Colonic mucosa (tissue), 4 donors: Measurements from ENCODE around the gene ADAMTSL3. TPM values are rescaled to one million over a fixed set of nuclear protein-coding genes. Genes with fewer than 3 reads are reported as not detected.

ENCODE experiments used
- DNase-seq: peaks from one replicate; pipeline ENCODE4 v3.0.0-alpha.2; 2020
- H3K27ac ChIP-seq: fragments of 200-600 bp; one replicate; pipeline ENCODE4 v1.8.0; 2021
- H3K27me3 ChIP-seq: fragments of 200-600 bp; one replicate; pipeline ENCODE4 v1.8.0; 2021
- H3K36me3 ChIP-seq: fragments of 200-600 bp; one replicate; pipeline ENCODE4 v1.8.0; 2021
- H3K4me1 ChIP-seq: fragments of 200-600 bp; one replicate; pipeline ENCODE4 v1.8.0; 2021; ENCODE audit warnings: mild to moderate bottlenecking
- H3K4me3 ChIP-seq: fragments of 200-600 bp; one replicate; pipeline ENCODE4 v1.8.0; 2021
- H3K9ac ChIP-seq, 2 donors: one replicate each; pipeline ENCODE4 v1.7.0; 2013; ENCODE audit warnings: control low read depth in 2 of 2, low read depth in 2 of 2, low read length in 2 of 2
- H3K9me3 ChIP-seq: fragments of 200-600 bp; one replicate; pipeline ENCODE4 v1.8.0; 2021
- intact Hi-C: fragments of 100-400 bp; cut with DNase I; formaldehyde crosslinking; loops from one replicate; pipeline ENCODE4 v1.14.1; 2022
- total RNA-seq, 2 donors: library from RNA; stranded (reverse); fragmentation: NEBNext Ultra II Directional in 1 of 2; extraction: Animal tissue kit (Norgen Biotek cat#: 25700) in 1 of 2; gene quantifications; one replicate each; pipeline ENCODE4 v1.2.1, GENCODE V29; 2021
- TF ChIP-seq, protein P1 (sequence below): fragments of 200-600 bp; IDR thresholded peaks from one replicate; pipeline ENCODE4 v1.8.0; 2022; ENCODE audit warnings: antibody characterized with exemption, mild to moderate bottlenecking
- donor health status: healthy.
- donor health status: DM: no; HTN: no; CAD: no.
- donor health status: DM: no; HTN: no; CAD: no.

The ADAMTSL3 gene
- total RNA-seq, 2 donors from 2014 or later: 0.72 to 4.8 TPM

DNA sequence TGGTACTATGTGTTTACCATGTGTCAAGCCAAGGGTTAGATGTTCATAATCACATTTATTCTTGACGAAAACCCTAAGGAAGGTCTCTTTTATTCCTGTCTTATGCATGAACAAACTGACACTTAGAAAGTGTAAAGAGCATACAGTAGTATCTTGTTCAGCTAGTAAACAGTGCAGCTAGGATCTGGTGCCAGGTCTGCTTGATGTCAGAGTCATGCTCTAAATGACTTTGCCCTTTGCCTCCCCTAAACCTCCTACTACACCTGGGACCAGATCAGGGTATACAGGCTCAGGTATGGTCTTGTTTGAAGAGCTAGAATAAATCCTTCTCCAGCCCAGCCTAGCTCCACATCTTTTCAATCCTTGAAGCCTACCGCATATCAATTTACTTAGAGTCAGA, 232.4 kb downstream of the ADAMTSL3 start:
- TF ChIP-seq, protein P1, sequence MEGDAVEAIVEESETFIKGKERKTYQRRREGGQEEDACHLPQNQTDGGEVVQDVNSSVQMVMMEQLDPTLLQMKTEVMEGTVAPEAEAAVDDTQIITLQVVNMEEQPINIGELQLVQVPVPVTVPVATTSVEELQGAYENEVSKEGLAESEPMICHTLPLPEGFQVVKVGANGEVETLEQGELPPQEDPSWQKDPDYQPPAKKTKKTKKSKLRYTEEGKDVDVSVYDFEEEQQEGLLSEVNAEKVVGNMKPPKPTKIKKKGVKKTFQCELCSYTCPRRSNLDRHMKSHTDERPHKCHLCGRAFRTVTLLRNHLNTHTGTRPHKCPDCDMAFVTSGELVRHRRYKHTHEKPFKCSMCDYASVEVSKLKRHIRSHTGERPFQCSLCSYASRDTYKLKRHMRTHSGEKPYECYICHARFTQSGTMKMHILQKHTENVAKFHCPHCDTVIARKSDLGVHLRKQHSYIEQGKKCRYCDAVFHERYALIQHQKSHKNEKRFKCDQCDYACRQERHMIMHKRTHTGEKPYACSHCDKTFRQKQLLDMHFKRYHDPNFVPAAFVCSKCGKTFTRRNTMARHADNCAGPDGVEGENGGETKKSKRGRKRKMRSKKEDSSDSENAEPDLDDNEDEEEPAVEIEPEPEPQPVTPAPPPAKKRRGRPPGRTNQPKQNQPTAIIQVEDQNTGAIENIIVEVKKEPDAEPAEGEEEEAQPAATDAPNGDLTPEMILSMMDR: no peak
- Histone ChIP-seq H3K27ac (no peak overlapping the region), H3K4me3 (no peak overlapping the region), H3K27me3 (no peaks in the 10 kb centered on the region), H3K36me3 (no peaks in the 10 kb centered on the region), H3K9me3 (no peaks in the 10 kb centered on the region), H3K4me1 (no peaks in the 10 kb centered on the region), H3K9ac (no peak overlapping the region)
- intact Hi-C loops: no loop called here
- no peak for DNase-seq

DNA sequence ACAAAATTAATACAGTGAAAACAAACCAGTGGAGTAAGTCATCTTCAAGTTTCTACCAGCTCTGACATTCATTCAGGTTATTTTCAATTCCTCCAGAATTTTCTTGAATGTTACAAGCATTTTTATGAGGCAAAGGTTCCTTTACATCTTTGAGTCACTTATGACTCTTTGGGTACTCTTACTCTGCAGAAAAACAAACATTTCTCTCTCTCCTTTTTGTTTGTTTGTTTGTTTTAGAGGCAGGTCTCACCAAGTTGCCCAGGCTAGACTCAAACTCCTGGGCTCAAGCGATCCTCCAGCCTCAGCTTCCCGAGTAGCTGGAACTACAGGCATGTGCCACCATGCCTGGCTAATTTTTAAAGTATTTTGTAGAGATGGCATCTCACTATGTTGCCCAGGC, 233.5 kb downstream of the ADAMTSL3 start:
- TF ChIP-seq, protein P1: no peak
- no peaks in the 10 kb centered on the region for H3K4me1 ChIP-seq
- no peaks in the 10 kb centered on the region for H3K9me3 ChIP-seq
- no peak overlapping the region for H3K9ac ChIP-seq
- no peak overlapping the region for H3K27ac ChIP-seq
- intact Hi-C loops: no loop called here
- no peak overlapping the region for H3K4me3 ChIP-seq
- no peak for DNase-seq
- no peaks in the 10 kb centered on the region for H3K36me3 ChIP-seq
- no peaks in the 10 kb centered on the region for H3K27me3 ChIP-seq

DNA sequence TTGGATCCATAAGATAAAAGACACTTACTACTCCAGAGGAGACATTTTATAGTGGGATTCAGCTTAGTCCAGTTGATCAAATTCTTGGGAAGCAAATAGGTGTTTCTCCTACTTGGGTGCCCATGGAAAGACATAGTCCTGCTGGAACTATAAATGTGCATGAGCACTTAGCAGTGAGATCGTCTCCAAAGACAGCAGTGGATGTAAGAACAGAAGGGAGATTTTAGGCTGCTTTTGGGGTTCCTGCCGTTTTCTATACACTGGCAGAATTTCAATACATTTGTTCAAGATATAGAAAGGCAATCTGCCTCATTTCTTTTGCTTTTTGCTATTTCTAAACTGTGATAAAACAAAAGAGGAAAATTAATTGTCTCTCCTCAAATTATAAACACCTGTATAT, 234.0 kb downstream of the ADAMTSL3 start:
- intact Hi-C loops: no loop called here
- no peak for DNase-seq
- no peaks in the 10 kb centered on the region for H3K36me3 ChIP-seq
- H3K27ac ChIP-seq: no peak overlapping the region
- H3K27me3 ChIP-seq: no peaks in the 10 kb centered on the region
- no peak overlapping the region for H3K4me3 ChIP-seq
- no peaks in the 10 kb centered on the region for H3K9me3 ChIP-seq
- H3K4me1 ChIP-seq: no peaks in the 10 kb centered on the region
- TF ChIP-seq, protein P1: no peak
- H3K9ac ChIP-seq: no peak overlapping the region

DNA sequence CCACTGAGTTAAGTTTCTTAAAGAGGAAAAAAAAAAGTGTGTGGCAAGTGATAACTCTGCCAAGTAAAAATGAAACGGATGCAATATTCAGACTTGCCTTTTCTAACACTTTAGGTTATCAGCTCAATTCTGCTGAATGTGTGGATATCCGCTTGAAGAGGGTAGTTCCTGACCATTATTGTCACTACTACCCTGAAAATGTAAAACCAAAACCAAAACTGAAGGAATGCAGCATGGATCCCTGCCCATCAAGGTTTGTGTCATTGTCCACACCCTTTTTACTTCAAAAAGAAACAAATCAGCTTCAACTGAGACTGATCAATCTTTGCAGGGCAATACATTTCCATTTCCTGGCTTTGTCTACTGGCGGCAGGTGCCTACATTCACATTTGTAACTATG, 236.1 kb downstream of the ADAMTSL3 start:
- Histone ChIP-seq H3K27me3 (no peaks in the 10 kb centered on the region), H3K4me1 (no peaks in the 10 kb centered on the region), H3K9ac (no peak overlapping the region), H3K36me3 (no peaks in the 10 kb centered on the region), H3K27ac (no peak overlapping the region), H3K9me3 (no peaks in the 10 kb centered on the region), H3K4me3 (no peak overlapping the region)
- TF ChIP-seq, protein P1: no peak
- no peak for DNase-seq
- intact Hi-C loops: no loop called here

DNA sequence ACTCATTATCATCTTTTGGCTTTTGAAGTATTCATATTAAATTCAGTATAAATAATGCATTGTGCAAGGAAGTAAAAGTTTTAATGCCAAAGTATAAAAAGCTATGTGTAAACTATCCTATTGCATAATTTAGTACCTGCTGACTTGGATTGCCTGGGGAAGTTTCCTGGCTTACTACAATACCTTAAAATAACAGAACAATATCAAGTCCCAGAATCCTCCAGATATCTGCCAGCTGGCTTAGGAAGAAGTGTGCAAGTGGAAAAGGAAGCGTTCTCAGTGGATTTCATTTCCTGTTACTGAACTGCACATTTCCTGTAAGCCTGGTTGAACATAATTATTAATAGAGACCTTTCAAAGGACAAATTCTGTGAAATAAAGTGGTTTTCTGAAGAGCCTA, 236.7 kb downstream of the ADAMTSL3 start:
- Histone ChIP-seq H3K4me1 (no peaks in the 10 kb centered on the region), H3K27ac (no peak overlapping the region), H3K4me3 (no peak overlapping the region), H3K27me3 (no peaks in the 10 kb centered on the region), H3K9me3 (no peaks in the 10 kb centered on the region), H3K36me3 (no peaks in the 10 kb centered on the region), H3K9ac (no peak overlapping the region)
- TF ChIP-seq, protein P1: no peak
- no peak for DNase-seq
- intact Hi-C loops: no loop called here

DNA sequence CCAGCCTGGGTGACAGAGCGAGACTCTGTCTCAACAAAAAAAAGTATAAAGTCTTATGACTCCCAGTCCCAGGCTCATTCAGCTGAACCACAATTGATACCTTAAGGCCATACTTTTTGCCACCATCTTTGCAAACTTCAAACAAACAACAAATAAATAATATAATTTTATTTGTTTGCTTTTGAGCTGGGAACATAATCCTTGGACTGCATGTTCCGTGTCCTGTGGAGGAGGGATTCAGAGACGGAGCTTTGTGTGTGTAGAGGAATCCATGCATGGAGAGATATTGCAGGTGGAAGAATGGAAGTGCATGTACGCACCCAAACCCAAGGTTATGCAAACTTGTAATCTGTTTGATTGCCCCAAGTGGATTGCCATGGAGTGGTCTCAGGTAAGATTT, 238.6 kb downstream of the ADAMTSL3 start:
- no peaks in the 10 kb centered on the region for H3K4me1 ChIP-seq
- intact Hi-C loops: no loop called here
- DNase-seq: no peak
- H3K27me3 ChIP-seq: no peaks in the 10 kb centered on the region
- TF ChIP-seq, protein P1: no peak
- H3K36me3 ChIP-seq: no peaks in the 10 kb centered on the region
- no peak overlapping the region for H3K27ac ChIP-seq
- no peak overlapping the region for H3K4me3 ChIP-seq
- H3K9me3 ChIP-seq: no peaks in the 10 kb centered on the region
- no peak overlapping the region for H3K9ac ChIP-seq
